ENCODE data around the gene SDCCAG8. TPM values are rescaled to one million over a fixed set of nuclear protein-coding genes. Genes with fewer than 3 reads are reported as not detected.

Gene SDCCAG8
- total RNA-seq, 1 donor from 2014 or later, result 97.1 TPM

- Histone ChIP-seq H3K9me3 (no peaks in the 10 kb centered on the region), H3K4me1 (no peaks in the 10 kb centered on the region), H3K36me3 (peaks cover 10 to 19% of the 10 kb centered on the region in 2 donors), H3K4me3 (no peak overlapping the region), H3K27me3 (no peaks in the 10 kb centered on the region), H3K27ac (no peak overlapping the region)
- TF ChIP-seq CTCF (IDR thresholded peaks at IDR 0.05), result no peak
- intact Hi-C loops (cut with DNase I), result no loop called here
- no peak for DNase-seq (ENCODE audit: low spot score in 2 of 2)
Observed at GRCh38 chr1:243315893-243316292, 60.1 kb downstream of the SDCCAG8 start.

- no peak for DNase-seq (ENCODE audit: low spot score in 2 of 2)
- Histone ChIP-seq H3K27ac (no peak overlapping the region), H3K9me3 (no peaks in the 10 kb centered on the region), H3K27me3 (no peaks in the 10 kb centered on the region), H3K4me1 (no peaks in the 10 kb centered on the region), H3K4me3 (no peak overlapping the region), H3K36me3 (peaks cover 10 to 19% of the 10 kb centered on the region in 2 donors)
- no peak for TF ChIP-seq CTCF (IDR thresholded peaks at IDR 0.05)
- intact Hi-C loops (cut with DNase I), result no loop called here
Observed at GRCh38 chr1:243316366-243316989, 60.6 kb downstream of the SDCCAG8 start.

- no peak for TF ChIP-seq CTCF (IDR thresholded peaks at IDR 0.05)
- intact Hi-C loops (cut with DNase I), result loop anchor here (10.0 kb wide), 1 partner anchor 855 kb away; no protein-coding TSS in a partner anchor
- H3K27ac ChIP-seq, result no peak overlapping the region
Observed at GRCh38 chr1:243320224-243320623, 64.4 kb downstream of the SDCCAG8 start.

GRCh38 chr1:243322326-243322725, 66.5 kb downstream of the SDCCAG8 start:
- Histone ChIP-seq H3K4me3 (no peak overlapping the region), H3K9me3 (no peaks in the 10 kb centered on the region), H3K27ac (no peak overlapping the region), H3K27me3 (no peaks in the 10 kb centered on the region), H3K4me1 (no peaks in the 10 kb centered on the region), H3K36me3 (peaks cover under 1 to 9% of the 10 kb centered on the region in 2 donors)
- intact Hi-C loops (cut with DNase I), result loop anchor here (10.0 kb wide), 1 partner anchor 858 kb away; no protein-coding TSS in a partner anchor
- TF ChIP-seq CTCF (IDR thresholded peaks at IDR 0.05), result no peak
- no peak for DNase-seq (ENCODE audit: low spot score in 2 of 2)

More at GRCh38 chr1:243320224-243320623, 64.4 kb downstream of the SDCCAG8 start:
- H3K4me3 ChIP-seq, result no peak overlapping the region
- no peaks in the 10 kb centered on the region for H3K9me3 ChIP-seq
- peaks cover 7 to 14% of the 10 kb centered on the region in 2 donors for H3K36me3 ChIP-seq
- DNase-seq (ENCODE audit: low spot score in 2 of 2), result no peak
- H3K27me3 ChIP-seq, result no peaks in the 10 kb centered on the region
- no peaks in the 10 kb centered on the region for H3K4me1 ChIP-seq

- DNase-seq (ENCODE audit: low spot score in 2 of 2), result no peak
- H3K4me3 ChIP-seq, result no peak overlapping the region
- intact Hi-C loops (cut with DNase I), result loop anchor here (10.0 kb wide), 1 partner anchor 859 kb away; no protein-coding TSS in a partner anchor
- H3K27ac ChIP-seq, result no peak overlapping the region
- no peaks in the 10 kb centered on the region for H3K27me3 ChIP-seq
- no peaks in the 10 kb centered on the region for H3K4me1 ChIP-seq
- no peak for TF ChIP-seq CTCF (IDR thresholded peaks at IDR 0.05)
- no peaks in the 10 kb centered on the region for H3K36me3 ChIP-seq
- H3K9me3 ChIP-seq, result no peaks in the 10 kb centered on the region
Observed at GRCh38 chr1:243323491-243323890, 67.7 kb downstream of the SDCCAG8 start.
